ENCODE results near the gene NDUFAF4. TPM values are rescaled to one million over a fixed set of nuclear protein-coding genes. Genes with fewer than 3 reads are reported as not detected.
A peak's percentile ranks its signal among the peaks of the same experiment; 100 is the strongest.

The NDUFAF4 gene
- total and polyA plus RNA-seq, 2 of the 13 experiments (the other 11 are each of a cell fraction or from before 2014, with no cell fraction given) = 41.3 to 59.7 TPM

DNA sequence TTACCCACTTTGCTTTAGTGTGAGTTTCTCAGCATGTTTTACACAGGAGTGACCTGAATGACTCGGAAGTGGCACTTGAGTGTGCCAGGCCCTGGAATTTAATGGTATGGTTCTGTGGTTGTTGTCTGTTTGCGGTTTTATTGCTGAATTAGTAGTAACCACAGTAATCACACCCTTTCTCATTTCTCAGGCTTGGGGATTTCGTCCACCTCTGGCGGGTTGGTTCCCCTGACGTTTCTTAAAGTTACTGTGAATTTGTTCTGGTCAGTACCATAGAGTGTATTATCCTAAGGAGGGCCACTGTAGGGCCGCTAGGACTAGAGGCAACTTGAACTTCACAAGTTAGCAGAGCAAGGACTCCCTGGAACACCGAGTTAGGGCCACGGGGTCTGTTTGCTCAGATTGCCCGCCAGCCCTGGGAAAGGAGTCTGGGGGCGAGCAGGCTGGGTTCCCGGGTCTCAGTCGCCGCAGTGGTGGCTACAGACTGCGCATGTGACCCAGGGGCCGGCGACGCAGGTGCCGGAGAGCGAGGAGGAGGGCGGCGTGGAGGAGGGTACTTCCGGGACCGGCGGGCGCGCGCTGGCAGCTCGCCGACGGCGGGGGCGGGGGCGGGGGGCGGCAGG lies 26.3 kb upstream of the NDUFAF4 start (continued):
- TF ChIP-seq, protein P1, sequence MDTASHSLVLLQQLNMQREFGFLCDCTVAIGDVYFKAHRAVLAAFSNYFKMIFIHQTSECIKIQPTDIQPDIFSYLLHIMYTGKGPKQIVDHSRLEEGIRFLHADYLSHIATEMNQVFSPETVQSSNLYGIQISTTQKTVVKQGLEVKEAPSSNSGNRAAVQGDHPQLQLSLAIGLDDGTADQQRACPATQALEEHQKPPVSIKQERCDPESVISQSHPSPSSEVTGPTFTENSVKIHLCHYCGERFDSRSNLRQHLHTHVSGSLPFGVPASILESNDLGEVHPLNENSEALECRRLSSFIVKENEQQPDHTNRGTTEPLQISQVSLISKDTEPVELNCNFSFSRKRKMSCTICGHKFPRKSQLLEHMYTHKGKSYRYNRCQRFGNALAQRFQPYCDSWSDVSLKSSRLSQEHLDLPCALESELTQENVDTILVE (CRISPR knock-in tag; IDR thresholded peaks at IDR 0.05) = 0 out of 2 replicates have a peak, but pooled peaks have one; percentile 21
- TF ChIP-seq, protein P2, sequence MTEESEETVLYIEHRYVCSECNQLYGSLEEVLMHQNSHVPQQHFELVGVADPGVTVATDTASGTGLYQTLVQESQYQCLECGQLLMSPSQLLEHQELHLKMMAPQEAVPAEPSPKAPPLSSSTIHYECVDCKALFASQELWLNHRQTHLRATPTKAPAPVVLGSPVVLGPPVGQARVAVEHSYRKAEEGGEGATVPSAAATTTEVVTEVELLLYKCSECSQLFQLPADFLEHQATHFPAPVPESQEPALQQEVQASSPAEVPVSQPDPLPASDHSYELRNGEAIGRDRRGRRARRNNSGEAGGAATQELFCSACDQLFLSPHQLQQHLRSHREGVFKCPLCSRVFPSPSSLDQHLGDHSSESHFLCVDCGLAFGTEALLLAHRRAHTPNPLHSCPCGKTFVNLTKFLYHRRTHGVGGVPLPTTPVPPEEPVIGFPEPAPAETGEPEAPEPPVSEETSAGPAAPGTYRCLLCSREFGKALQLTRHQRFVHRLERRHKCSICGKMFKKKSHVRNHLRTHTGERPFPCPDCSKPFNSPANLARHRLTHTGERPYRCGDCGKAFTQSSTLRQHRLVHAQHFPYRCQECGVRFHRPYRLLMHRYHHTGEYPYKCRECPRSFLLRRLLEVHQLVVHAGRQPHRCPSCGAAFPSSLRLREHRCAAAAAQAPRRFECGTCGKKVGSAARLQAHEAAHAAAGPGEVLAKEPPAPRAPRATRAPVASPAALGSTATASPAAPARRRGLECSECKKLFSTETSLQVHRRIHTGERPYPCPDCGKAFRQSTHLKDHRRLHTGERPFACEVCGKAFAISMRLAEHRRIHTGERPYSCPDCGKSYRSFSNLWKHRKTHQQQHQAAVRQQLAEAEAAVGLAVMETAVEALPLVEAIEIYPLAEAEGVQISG (CRISPR knock-in tag; IDR thresholded peaks at IDR 0.05) = peak; percentile 78
- peak; percentile 43; the same call in 1 of the 2 replicates for TF ChIP-seq BORCS8-MEF2B (CRISPR knock-in tag; IDR thresholded peaks at IDR 0.05)
- TF ChIP-seq FOXA3 (CRISPR knock-in tag; IDR thresholded peaks at IDR 0.05) = 0 out of 2 replicates have a peak, but pooled peaks have one; percentile 16
- TF ChIP-seq HOXA7 (CRISPR knock-in tag; IDR thresholded peaks at IDR 0.05) = 0 out of 2 replicates have a peak, but pooled peaks have one; percentile 46
- 0 out of 2 replicates have a peak, but pooled peaks have one; percentile 25 for TF ChIP-seq ERF (CRISPR knock-in tag; IDR thresholded peaks at IDR 0.05)
- TF ChIP-seq, protein P3, sequence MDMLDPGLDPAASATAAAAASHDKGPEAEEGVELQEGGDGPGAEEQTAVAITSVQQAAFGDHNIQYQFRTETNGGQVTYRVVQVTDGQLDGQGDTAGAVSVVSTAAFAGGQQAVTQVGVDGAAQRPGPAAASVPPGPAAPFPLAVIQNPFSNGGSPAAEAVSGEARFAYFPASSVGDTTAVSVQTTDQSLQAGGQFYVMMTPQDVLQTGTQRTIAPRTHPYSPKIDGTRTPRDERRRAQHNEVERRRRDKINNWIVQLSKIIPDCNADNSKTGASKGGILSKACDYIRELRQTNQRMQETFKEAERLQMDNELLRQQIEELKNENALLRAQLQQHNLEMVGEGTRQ (IDR thresholded peaks at IDR 0.05; ENCODE audit: low read depth, low read length) = no peak
- TF ChIP-seq, protein P3 (CRISPR knock-in tag; IDR thresholded peaks at IDR 0.05; ENCODE audit: borderline replicate concordance) = peak; percentile 65; the same call in 1 of the 2 replicates
- TF ChIP-seq, protein P4, sequence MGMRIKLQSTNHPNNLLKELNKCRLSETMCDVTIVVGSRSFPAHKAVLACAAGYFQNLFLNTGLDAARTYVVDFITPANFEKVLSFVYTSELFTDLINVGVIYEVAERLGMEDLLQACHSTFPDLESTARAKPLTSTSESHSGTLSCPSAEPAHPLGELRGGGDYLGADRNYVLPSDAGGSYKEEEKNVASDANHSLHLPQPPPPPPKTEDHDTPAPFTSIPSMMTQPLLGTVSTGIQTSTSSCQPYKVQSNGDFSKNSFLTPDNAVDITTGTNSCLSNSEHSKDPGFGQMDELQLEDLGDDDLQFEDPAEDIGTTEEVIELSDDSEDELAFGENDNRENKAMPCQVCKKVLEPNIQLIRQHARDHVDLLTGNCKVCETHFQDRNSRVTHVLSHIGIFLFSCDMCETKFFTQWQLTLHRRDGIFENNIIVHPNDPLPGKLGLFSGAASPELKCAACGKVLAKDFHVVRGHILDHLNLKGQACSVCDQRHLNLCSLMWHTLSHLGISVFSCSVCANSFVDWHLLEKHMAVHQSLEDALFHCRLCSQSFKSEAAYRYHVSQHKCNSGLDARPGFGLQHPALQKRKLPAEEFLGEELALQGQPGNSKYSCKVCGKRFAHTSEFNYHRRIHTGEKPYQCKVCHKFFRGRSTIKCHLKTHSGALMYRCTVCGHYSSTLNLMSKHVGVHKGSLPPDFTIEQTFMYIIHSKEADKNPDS (CRISPR knock-in tag; IDR thresholded peaks at IDR 0.05) = 0 out of 2 replicates have a peak, but pooled peaks have one; percentile 21
- peak; percentile 88 for TF ChIP-seq PHF8 (CRISPR knock-in tag; IDR thresholded peaks at IDR 0.05)
- peak; percentile 75 for TF ChIP-seq ELF3 (CRISPR knock-in tag; IDR thresholded peaks at IDR 0.05)
- TF ChIP-seq ZC3H13 (CRISPR knock-in tag; IDR thresholded peaks at IDR 0.05) = peak; percentile 22; the same call in 1 of the 2 replicates
- 0 out of 2 replicates have a peak, but pooled peaks have one; percentile 58 for TF ChIP-seq KDM2A (CRISPR knock-in tag; IDR thresholded peaks at IDR 0.05; ENCODE audit: borderline replicate concordance, low read depth)
- TF ChIP-seq, protein P5, sequence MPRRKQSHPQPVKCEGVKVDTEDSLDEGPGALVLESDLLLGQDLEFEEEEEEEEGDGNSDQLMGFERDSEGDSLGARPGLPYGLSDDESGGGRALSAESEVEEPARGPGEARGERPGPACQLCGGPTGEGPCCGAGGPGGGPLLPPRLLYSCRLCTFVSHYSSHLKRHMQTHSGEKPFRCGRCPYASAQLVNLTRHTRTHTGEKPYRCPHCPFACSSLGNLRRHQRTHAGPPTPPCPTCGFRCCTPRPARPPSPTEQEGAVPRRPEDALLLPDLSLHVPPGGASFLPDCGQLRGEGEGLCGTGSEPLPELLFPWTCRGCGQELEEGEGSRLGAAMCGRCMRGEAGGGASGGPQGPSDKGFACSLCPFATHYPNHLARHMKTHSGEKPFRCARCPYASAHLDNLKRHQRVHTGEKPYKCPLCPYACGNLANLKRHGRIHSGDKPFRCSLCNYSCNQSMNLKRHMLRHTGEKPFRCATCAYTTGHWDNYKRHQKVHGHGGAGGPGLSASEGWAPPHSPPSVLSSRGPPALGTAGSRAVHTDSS (CRISPR knock-in tag; conservative IDR thresholded peaks at IDR 0.05) = no peak
- TF ChIP-seq HNRNPH1 (optimal IDR thresholded peaks at IDR 0.05; ENCODE audit: low read depth, low read length) = no peak
- TF ChIP-seq MAZ (IDR thresholded peaks at IDR 0.05; ENCODE audit: borderline replicate concordance, low read depth, low read length) = no peak
- TF ChIP-seq MAZ (CRISPR knock-in tag; IDR thresholded peaks at IDR 0.05; ENCODE audit: low read depth) = peak; percentile 86
- TF ChIP-seq SKI (IDR thresholded peaks at IDR 0.05; ENCODE audit: partially characterized antibody) = peak; percentile 17
- TF ChIP-seq FOXM1 (CRISPR knock-in tag; IDR thresholded peaks at IDR 0.05) = no peak
- TF ChIP-seq CBFB (CRISPR knock-in tag; IDR thresholded peaks at IDR 0.05) = peak; percentile 66; the same call in 1 of the 2 replicates

Measured in HepG2 (cell line).